H54 (cell line): ENCODE results near the gene PTX4.

Source experiments
- DNase-seq: peaks from one replicate; pipeline ENCODE4 v3.0.0; 2011; ENCODE audit warnings: low spot score, mixed read lengths; ENCODE audit not compliant: insufficient read length
- FAIRE-seq: peaks from 3 replicates; lab custom pipeline; 2011; peaks lifted over from hg19 to GRCh38; lab: Jason Lieb, UNC
- POLR2A ChIP-seq: IDR thresholded peaks from 2 replicates; pipeline ENCODE4 v1.6.1; 2011; ENCODE audit warnings: low read depth, mild to moderate bottlenecking, low read length

PTX4 gene

GRCh38 chr16:1528921-1529537 is 40.3 kb upstream of the PTX4 start:
- DNase-seq = no peak
- no peak for FAIRE-seq
- no peak for TF ChIP-seq POLR2A

- no peak for FAIRE-seq
- DNase-seq = no peak
- TF ChIP-seq POLR2A = no peak
Measured at GRCh38 chr16:1527836-1528811, 39.4 kb upstream of the PTX4 start.

- no peak for TF ChIP-seq POLR2A
- no peak for DNase-seq
- no peak for FAIRE-seq
Measured at GRCh38 chr16:1526608-1527555, 38.1 kb upstream of the PTX4 start.

GRCh38 chr16:1525871-1526607 is 37.3 kb upstream of the PTX4 start:
- DNase-seq = no peak
- TF ChIP-seq POLR2A = no peak
- no peak for FAIRE-seq

GRCh38 chr16:1524366-1524765 is 35.6 kb upstream of the PTX4 start:
- TF ChIP-seq POLR2A = no peak
- no peak for DNase-seq
- no peak for FAIRE-seq

GRCh38 chr16:1523581-1524245 is 35.0 kb upstream of the PTX4 start:
- DNase-seq (no peak), FAIRE-seq (no peak)
- TF ChIP-seq POLR2A = no peak

GRCh38 chr16:1520461-1520860 is 31.7 kb upstream of the PTX4 start:
- no peak for TF ChIP-seq POLR2A
- no peak for DNase-seq
- no peak for FAIRE-seq

- TF ChIP-seq POLR2A = no peak
- DNase-seq (no peak), FAIRE-seq (no peak)
Measured at GRCh38 chr16:1519831-1520230, 31.1 kb upstream of the PTX4 start.

- FAIRE-seq = no peak
- TF ChIP-seq POLR2A = no peak
- no peak for DNase-seq
Measured at GRCh38 chr16:1518626-1519135, 29.9 kb upstream of the PTX4 start.

GRCh38 chr16:1514507-1514906 is 25.8 kb upstream of the PTX4 start:
- TF ChIP-seq POLR2A = no peak
- no peak for FAIRE-seq
- no peak for DNase-seq

GRCh38 chr16:1512774-1513173 is 24.0 kb upstream of the PTX4 start:
- no peak for TF ChIP-seq POLR2A
- FAIRE-seq = no peak
- DNase-seq = no peak
